ENCODE results near the gene TMEM120A.

DNA sequence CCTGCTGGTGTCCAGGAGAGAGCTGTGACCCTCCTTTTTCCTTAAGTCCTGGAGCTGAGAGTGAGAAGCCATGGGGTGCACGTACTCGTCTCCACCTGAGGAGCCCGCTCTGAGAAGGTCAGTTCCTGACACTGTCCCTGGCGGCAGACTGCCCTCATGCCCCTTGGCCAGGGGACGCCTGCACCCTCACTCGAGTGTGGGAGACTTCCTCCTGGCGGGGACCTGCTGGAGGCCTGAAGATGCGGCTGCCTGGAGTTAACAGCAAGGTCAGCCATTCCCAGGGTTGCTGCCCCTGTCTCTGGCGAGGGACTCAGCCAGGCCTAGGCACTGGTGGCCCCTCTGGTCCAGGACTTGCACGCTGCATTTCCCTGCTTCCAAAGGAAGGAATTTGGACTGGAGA lies 26.4 kb downstream of the TMEM120A start:
- no peak for TF ChIP-seq CTCF (IDR thresholded peaks at IDR 0.05; ENCODE audit: insufficient read depth, low read depth, low read length)
- no peak for TF ChIP-seq EZH2 (IDR thresholded peaks at IDR 0.05; ENCODE audit: insufficient read depth, low read length)
